Measurements from ENCODE around the gene CACTIN.

- TF ChIP-seq POLR2AphosphoS5 (IDR thresholded peaks at IDR 0.05) (peak in 1 of 3 donors; percentile 30), CTCF (IDR thresholded peaks at IDR 0.05 in 8 of 11, conservative IDR thresholded peaks at IDR 0.05 in 3 of 11) (no peak)
Measured at GRCh38 chr19:3649888-3650287, 23.3 kb upstream of the CACTIN start.
